GM23338 (cell line): ENCODE results near the gene TMSB4X. TPM values are rescaled to one million over a fixed set of nuclear protein-coding genes. Genes with fewer than 3 reads are reported as not detected.
"Not testable (repeated sequence)": the region's sequence is repeated elsewhere in the genome, so short reads cannot be mapped to it uniquely, and the experiment has no call there.

ENCODE experiments used
- ATAC-seq: fragments of 200-7000 bp; cut with Tn5 transposase; 3 replicates; pipeline ENCODE4 v1.9.1; 2020
- DNase-seq: peaks from one replicate; pipeline ENCODE4 v3.0.0-alpha.2; 2015; ENCODE audit warnings: low spot score
- H2AFZ ChIP-seq: fragments of 200-600 bp; sonication (generic); 2 replicates; pipeline ENCODE4 v1.8.0; 2016; ENCODE audit warnings: antibody characterized with exemption, mild to moderate bottlenecking, moderate library complexity
- H3F3A ChIP-seq: fragments of 200-600 bp; sonication (generic); replicated peaks from 2 replicates; pipeline ENCODE4 v1.8.0; 2017; ENCODE audit warnings: antibody characterized with exemption, mixed run types, low read depth
- H3K27ac ChIP-seq: fragments of 200-600 bp; sonication (generic); 2 replicates; pipeline ENCODE4 v1.6.1; 2016; ENCODE audit warnings: low read depth
- H3K27me3 ChIP-seq: fragments of 200-600 bp; sonication (generic); 2 replicates; pipeline ENCODE4 v1.8.0; 2016; ENCODE audit warnings: mild to moderate bottlenecking, mixed run types, moderate library complexity; ENCODE audit not compliant: insufficient read depth
- H3K36me3 ChIP-seq: fragments of 200-600 bp; sonication (generic); 2 replicates; pipeline ENCODE4 v1.8.0; 2016; ENCODE audit warnings: mild to moderate bottlenecking; ENCODE audit not compliant: insufficient read depth
- H3K4me1 ChIP-seq: fragments of 200-600 bp; sonication (generic); 2 replicates; pipeline ENCODE4 v1.8.0; 2016; ENCODE audit warnings: mild to moderate bottlenecking, moderate library complexity; ENCODE audit not compliant: insufficient read depth
- H3K4me2 ChIP-seq: fragments of 200-600 bp; sonication (generic); 2 replicates; pipeline ENCODE4 v1.7.1; 2017; ENCODE audit warnings: mixed run types
- H3K4me3 ChIP-seq: fragments of 200-600 bp; sonication (generic); 2 replicates; pipeline ENCODE4 v1.6.1; 2016; ENCODE audit warnings: mixed run types
- H3K79me2 ChIP-seq: fragments of 200-600 bp; sonication (generic); replicated peaks from 2 replicates; pipeline ENCODE4 v1.8.0; 2017; ENCODE audit warnings: mild to moderate bottlenecking; ENCODE audit not compliant: insufficient read depth
- H3K9me2 ChIP-seq: fragments of 200-600 bp; sonication (generic); 2 replicates; pipeline ENCODE4 v1.8.0; 2017; ENCODE audit not compliant: insufficient read depth
- H4K20me1 ChIP-seq: fragments of 200-600 bp; sonication (generic); replicated peaks from 2 replicates; pipeline ENCODE4 v1.8.0; 2017; ENCODE audit warnings: mild to moderate bottlenecking; ENCODE audit not compliant: insufficient read depth
- H3K27ac Mint-ChIP-seq: 2 replicates; pipeline ENCODE4 v1.8.0; 2020; ENCODE audit warnings: inconsistent platforms, mild to moderate bottlenecking, moderate library complexity, mixed read lengths
- H3K27me3 Mint-ChIP-seq: 3 replicates; pipeline ENCODE4 v1.8.0; 2022; ENCODE audit warnings: low read depth, mild to moderate bottlenecking, moderate library complexity, mixed read lengths, inconsistent platforms; ENCODE audit not compliant: insufficient read depth, poor library complexity
- H3K36me3 Mint-ChIP-seq: 3 replicates; pipeline ENCODE4 v1.8.0; 2021; ENCODE audit warnings: low read depth, mild to moderate bottlenecking, inconsistent platforms, moderate library complexity, mixed read lengths
- H3K4me1 Mint-ChIP-seq: 3 replicates; pipeline ENCODE4 v1.8.0; 2020; ENCODE audit warnings: mild to moderate bottlenecking, inconsistent platforms, mixed read lengths
- H3K4me3 Mint-ChIP-seq: 3 replicates; pipeline ENCODE4 v1.8.0; 2021; ENCODE audit warnings: moderate library complexity, mild to moderate bottlenecking, inconsistent platforms, mixed read lengths
- H3K9me3 Mint-ChIP-seq: 3 replicates; pipeline ENCODE4 v1.8.0; 2020; ENCODE audit warnings: moderate library complexity, mild to moderate bottlenecking, inconsistent platforms, mixed read lengths
- ETS1 ChIP-seq: IDR thresholded peaks from 2 replicates; pipeline ENCODE4 v1.6.1; 2016; ENCODE audit warnings: antibody characterized with exemption
- EZH2 ChIP-seq: fragments of 200-600 bp; sonication (generic); IDR thresholded peaks from one replicate; pipeline ENCODE4 v1.8.0; 2017; ENCODE audit warnings: antibody characterized with exemption, mild to moderate bottlenecking, low read depth; ENCODE audit not compliant: unreplicated experiment
- EZH2phosphoT487 ChIP-seq: fragments of 200-600 bp; sonication (generic); IDR thresholded peaks from one replicate; pipeline ENCODE4 v1.8.1; 2018; ENCODE audit warnings: antibody characterized with exemption; ENCODE audit not compliant: unreplicated experiment
- JUNB ChIP-seq: IDR thresholded peaks from one replicate; pipeline ENCODE4 v1.6.1; 2016; ENCODE audit warnings: antibody characterized with exemption; ENCODE audit not compliant: unreplicated experiment
- NANOG ChIP-seq: IDR thresholded peaks from 2 replicates; pipeline ENCODE4 v1.6.1; 2016; ENCODE audit warnings: antibody characterized with exemption, borderline replicate concordance
- POLR2AphosphoS5 ChIP-seq: IDR thresholded peaks from 2 replicates; pipeline ENCODE4 v1.6.1; 2016; ENCODE audit warnings: antibody characterized with exemption, low read depth
- ZNF114 ChIP-seq: fragments of 250-450 bp; sonication (Bioruptor Pico); IDR thresholded peaks from 2 replicates; pipeline ENCODE4 v1.5.0; 2020; ENCODE audit warnings: mild to moderate bottlenecking, moderate library complexity
- ZNF331 ChIP-seq: fragments of 250-450 bp; sonication (Bioruptor Pico); IDR thresholded peaks from 2 replicates; pipeline ENCODE4 v1.5.0; 2020; ENCODE audit warnings: low read depth, mild to moderate bottlenecking, moderate library complexity
- ZNF462 ChIP-seq: fragments of 250-450 bp; sonication (Bioruptor Pico); IDR thresholded peaks from 2 replicates; pipeline ENCODE4 v1.5.0; 2020; ENCODE audit warnings: mild to moderate bottlenecking, moderate library complexity
- polyA plus RNA-seq: library from polyadenylated mRNA; unstranded; fragments of >200 nt; fragmentation: Nextera tagmentation; extraction: Ambion mirVana; gene quantifications from 2 replicates; pipeline ENCODE4 v1.2.1, GENCODE V29; 2016
- total RNA-seq: library from RNA; depleted of rRNA; stranded (reverse); fragments of >200 nt; shearing (Covaris generic); gene quantifications from 2 replicates; pipeline ENCODE4 v1.2.3, GENCODE V29; 2014
- TF ChIP-seq, protein P1 (sequence below): IDR thresholded peaks from one replicate; pipeline ENCODE4 v1.6.1; 2018; ENCODE audit warnings: antibody characterized with exemption; ENCODE audit not compliant: unreplicated experiment

Gene TMSB4X
- total and polyA plus RNA-seq, 2 experiments from 2014 or later = 999 to 6,191 TPM

DNA sequence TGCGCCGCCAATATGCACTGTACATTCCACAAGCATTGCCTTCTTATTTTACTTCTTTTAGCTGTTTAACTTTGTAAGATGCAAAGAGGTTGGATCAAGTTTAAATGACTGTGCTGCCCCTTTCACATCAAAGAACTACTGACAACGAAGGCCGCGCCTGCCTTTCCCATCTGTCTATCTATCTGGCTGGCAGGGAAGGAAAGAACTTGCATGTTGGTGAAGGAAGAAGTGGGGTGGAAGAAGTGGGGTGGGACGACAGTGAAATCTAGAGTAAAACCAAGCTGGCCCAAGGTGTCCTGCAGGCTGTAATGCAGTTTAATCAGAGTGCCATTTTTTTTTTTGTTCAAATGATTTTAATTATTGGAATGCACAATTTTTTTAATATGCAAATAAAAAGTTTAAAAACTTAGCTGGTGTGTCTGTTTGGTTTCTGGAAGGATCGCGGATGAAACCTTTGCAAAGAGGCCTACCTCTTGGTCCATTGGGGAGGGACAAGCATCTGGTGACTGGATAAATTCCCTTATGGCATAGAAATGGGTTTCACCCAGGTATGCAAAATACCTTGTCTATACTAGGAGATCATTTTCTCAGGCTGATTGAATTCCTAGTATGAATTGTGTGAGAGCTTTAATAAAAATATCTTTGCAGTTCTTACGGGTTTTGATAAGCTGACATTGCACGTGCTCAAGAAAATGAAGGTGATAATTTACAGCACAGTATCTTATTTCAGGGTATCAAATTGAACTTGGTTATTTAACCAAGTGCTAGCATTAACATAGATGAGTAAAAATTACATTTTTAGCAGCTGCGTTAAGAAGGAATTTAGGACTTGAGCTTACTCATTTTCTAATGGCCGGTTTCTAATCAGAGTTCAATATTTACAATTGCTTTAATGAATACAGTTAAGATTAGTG lies 2.2 kb downstream of the TMSB4X start:
- H3K4me3 Mint-ChIP-seq = peak overlapping the region; percentile 92
- H3K4me2 ChIP-seq = peak overlapping the region; percentile 84
- H3K27me3 ChIP-seq, H4K20me1 ChIP-seq, H3F3A ChIP-seq, H2AFZ ChIP-seq, ATAC-seq, H3K36me3 ChIP-seq, H3K9me3 Mint-ChIP-seq, DNase-seq, H3K4me1 ChIP-seq, H3K9me2 ChIP-seq: not testable (repeated sequence)
- H3K36me3 Mint-ChIP-seq = peaks cover 34% of the 10 kb centered on the region
- peak overlapping the region; percentile 94 for H3K4me3 ChIP-seq
- H3K79me2 ChIP-seq = peaks cover 22% of the 10 kb centered on the region
- peak overlapping the region; percentile 78; the same call in 1 of the 2 replicates for H3K27ac ChIP-seq
- peaks cover 11% of the 10 kb centered on the region for H3K27me3 Mint-ChIP-seq
- H3K4me1 Mint-ChIP-seq = peaks cover 30% of the 10 kb centered on the region
- peak overlapping the region; percentile 52; the same call in 1 of the 2 replicates for H3K27ac Mint-ChIP-seq

DNA sequence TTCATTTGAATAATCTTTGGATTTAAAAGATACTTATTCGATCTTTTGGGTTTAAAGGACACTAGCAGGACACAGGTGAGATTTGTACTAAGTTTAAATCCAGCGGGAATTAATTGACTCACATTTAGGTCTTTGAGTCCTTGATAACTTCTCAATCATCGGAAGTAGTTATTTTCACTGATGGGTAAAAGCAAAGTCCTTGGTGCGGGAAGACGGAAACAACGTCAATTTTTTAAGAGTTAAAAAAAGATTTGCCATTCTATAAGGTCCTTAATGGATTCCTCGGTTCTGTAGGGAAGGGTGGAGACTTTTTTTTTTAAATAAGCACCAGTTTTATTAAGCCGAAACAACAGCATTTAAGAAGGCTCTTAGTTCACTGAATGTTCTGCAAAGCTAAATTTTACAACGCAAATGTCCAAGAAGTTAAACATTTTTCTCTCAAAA lies 2.9 kb downstream of the TMSB4X start:
- Histone ChIP-seq H3K4me1 (peaks cover 4% of the 10 kb centered on the region; the same call in 1 of the 2 replicates), H3K4me3 (peak overlapping the region; percentile 94), H3F3A (no peaks in the 10 kb centered on the region), H3K36me3 (no peaks in the 10 kb centered on the region), H3K27me3 (no peaks in the 10 kb centered on the region), H3K27ac (peak overlapping the region; percentile 78), H2AFZ (no peak overlapping the region), H4K20me1 (no peaks in the 10 kb centered on the region), H3K9me2 (no peaks in the 10 kb centered on the region), H3K79me2 (peaks cover 22% of the 10 kb centered on the region), H3K4me2 (peak overlapping the region; percentile 84)
- ATAC-seq (no peak), DNase-seq (no peak)
- Mint-ChIP-seq H3K27ac (peak overlapping the region; percentile 44; the same call in 1 of the 2 replicates), H3K36me3 (peaks cover 34% of the 10 kb centered on the region), H3K4me3 (peak overlapping the region; percentile 92), H3K9me3 (no peaks in the 10 kb centered on the region; the same call in 1 of the 3 replicates), H3K27me3 (peaks cover 11% of the 10 kb centered on the region), H3K4me1 (peaks cover 29% of the 10 kb centered on the region)
- TF ChIP-seq NANOG (no peak), ZNF331 (CRISPR knock-in tag) (no peak), ZNF462 (CRISPR knock-in tag) (no peak), ETS1 (no peak), JUNB (no peak), EZH2 (no peak), ZNF114 (CRISPR knock-in tag) (no peak), POLR2AphosphoS5 (no peak), EZH2phosphoT487 (no peak)
- TF ChIP-seq, protein P1, sequence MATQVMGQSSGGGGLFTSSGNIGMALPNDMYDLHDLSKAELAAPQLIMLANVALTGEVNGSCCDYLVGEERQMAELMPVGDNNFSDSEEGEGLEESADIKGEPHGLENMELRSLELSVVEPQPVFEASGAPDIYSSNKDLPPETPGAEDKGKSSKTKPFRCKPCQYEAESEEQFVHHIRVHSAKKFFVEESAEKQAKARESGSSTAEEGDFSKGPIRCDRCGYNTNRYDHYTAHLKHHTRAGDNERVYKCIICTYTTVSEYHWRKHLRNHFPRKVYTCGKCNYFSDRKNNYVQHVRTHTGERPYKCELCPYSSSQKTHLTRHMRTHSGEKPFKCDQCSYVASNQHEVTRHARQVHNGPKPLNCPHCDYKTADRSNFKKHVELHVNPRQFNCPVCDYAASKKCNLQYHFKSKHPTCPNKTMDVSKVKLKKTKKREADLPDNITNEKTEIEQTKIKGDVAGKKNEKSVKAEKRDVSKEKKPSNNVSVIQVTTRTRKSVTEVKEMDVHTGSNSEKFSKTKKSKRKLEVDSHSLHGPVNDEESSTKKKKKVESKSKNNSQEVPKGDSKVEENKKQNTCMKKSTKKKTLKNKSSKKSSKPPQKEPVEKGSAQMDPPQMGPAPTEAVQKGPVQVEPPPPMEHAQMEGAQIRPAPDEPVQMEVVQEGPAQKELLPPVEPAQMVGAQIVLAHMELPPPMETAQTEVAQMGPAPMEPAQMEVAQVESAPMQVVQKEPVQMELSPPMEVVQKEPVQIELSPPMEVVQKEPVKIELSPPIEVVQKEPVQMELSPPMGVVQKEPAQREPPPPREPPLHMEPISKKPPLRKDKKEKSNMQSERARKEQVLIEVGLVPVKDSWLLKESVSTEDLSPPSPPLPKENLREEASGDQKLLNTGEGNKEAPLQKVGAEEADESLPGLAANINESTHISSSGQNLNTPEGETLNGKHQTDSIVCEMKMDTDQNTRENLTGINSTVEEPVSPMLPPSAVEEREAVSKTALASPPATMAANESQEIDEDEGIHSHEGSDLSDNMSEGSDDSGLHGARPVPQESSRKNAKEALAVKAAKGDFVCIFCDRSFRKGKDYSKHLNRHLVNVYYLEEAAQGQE = no peak
